GM19328 (cell line): ENCODE data around the gene HDAC1.

Experiments
- ATAC-seq: cut with Tn5 transposase; IDR thresholded peaks from one replicate; pipeline ENCODE4 v1.9.1; 2021; ENCODE audit warnings: mild to moderate bottlenecking, moderate library complexity; ENCODE audit not compliant: unreplicated experiment

HDAC1 gene

DNA sequence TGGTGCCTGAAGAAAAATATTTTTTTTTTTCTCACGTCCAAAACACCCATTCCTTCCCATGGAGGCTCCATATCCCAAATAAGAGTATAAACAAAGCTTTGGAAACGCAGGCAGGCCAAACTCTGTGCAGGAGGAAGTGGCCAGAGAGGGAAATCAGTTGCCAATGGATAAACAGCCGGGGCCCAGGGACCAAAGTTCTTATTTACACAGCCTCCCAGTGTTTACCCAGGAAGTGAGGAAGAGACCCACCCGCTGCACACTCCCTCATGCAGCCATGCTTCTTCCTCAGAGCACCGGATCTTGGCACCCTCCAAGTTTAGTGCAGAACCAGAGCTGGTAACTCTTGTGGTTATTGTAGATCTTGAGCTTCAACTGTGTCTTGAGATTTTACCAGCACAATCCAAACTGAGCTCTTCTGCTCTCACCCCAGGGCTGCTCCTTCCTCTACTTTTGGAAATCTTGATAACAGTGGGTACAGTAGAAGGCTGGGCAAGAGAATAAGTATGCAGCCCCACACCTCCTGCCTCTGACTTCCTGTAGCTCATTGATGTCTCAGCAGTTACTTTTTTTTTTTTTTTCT is 29.9 kb downstream of the HDAC1 start:
- ATAC-seq, result no peak

DNA sequence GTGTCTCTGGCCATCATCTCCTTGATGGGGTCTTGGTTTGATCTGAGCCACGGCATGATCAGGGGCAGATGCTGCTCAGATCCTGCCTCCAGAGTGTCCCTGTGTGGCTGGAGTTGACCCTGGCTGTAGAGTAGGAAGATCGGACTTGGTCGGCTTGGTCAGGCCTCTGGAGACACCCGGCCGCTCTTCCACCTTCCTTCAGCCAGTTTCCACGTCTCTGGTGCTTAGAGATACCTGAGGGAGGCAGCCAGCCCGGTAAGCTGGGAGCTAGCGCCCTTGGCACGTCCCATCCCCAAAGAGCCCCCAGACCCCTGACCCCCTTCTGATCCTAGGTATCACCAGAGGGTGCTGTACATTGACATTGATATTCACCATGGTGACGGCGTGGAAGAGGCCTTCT is 35.3 kb downstream of the HDAC1 start:
- no peak for ATAC-seq

DNA sequence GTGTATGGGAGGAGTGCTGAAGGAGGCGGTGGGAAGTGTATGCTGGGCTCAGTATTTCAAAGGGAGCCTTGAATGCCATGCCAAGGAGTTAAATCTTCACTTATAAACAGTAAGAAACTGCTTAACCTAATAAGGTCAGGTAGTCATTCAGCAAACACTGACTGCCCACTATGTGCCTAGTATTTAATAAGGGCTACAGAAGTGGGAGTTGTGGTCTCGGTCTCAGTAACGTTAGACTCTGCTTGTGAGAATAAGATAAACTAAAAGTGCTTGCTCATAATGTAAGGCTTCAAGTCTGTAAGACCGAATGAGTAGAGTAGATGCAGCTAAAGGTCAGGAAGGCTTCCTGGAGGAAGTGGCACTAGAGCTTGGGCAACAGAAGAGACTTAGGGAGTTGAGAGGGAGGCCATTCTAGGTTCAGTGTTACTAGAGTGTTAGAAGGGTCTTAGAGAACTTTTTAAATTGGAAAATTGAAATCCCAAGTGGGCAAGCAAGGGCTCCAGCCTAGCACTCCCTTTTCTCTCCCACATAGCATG is 38.1 kb downstream of the HDAC1 start:
- no peak for ATAC-seq

DNA sequence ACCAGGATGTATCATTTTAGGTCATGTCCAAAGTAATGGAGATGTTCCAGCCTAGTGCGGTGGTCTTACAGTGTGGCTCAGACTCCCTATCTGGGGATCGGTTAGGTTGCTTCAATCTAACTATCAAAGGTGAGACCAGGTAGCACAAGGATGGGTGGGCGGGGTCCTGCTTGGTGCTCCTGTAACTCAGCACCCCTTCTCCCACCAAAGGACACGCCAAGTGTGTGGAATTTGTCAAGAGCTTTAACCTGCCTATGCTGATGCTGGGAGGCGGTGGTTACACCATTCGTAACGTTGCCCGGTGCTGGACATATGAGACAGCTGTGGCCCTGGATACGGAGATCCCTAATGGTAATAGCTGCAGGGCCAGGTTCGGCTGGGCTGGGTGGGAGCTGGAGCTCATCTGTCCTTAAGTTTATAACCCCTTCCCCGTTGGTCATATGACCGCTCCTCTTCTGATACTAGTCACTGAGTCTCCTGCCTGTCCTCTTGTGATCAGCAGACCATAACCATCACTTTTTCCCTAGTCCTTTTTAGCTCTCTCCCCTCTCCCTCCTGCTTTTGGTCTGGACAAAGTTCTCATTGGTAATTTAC is 38.8 kb downstream of the HDAC1 start:
- ATAC-seq, result no peak

DNA sequence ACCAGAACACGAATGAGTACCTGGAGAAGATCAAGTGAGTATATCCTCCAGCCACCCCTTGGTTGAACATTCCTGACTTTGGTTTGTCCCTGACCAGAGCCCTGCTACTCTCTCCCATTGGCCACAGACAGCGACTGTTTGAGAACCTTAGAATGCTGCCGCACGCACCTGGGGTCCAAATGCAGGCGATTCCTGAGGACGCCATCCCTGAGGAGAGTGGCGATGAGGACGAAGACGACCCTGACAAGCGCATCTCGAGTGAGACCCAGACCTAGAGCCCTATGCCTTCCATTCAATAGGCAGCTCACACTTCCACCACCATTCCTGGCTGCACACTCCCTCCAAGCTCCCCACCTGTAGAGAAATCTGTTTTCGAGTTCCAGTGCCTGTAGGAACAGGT is 39.7 kb downstream of the HDAC1 start:
- ATAC-seq, result no peak

DNA sequence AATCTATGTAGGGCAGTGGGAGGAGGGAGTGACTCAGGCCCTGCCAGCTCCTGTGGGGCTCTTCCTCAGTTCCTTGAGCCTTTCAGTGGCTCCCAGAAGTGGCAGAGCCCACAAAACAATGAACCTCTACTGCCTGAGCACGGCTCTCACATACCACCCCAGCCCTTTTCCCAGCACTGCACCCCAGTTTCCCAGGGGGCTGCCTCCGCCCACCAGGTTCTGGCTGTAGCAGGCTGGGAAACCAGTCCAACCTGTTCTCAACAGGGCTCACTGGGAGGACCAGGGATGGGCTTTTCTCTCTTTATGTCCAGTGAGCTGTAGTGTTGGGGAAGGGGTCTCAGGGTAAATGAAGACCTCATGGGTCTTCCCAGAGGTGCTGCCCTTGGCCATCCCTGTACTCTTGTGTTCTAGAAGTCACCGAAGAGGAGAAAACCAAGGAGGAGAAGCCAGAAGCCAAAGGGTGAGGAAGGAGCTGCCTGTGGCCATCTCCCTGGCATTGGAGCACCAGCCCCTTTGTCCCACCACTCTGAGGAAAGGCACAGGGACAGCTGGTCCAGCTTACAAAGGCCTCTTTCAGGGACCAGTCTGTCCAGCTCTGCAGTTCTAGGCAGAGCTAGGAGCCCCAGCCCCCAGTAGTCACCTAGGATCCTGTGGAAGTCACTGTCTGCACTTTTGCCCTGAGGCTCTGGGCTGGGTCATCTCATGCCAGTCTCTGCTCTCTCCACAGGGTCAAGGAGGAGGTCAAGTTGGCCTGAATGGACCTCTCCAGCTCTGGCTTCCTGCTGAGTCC is 40.6 kb downstream of the HDAC1 start:
- ATAC-seq, result no peak

DNA sequence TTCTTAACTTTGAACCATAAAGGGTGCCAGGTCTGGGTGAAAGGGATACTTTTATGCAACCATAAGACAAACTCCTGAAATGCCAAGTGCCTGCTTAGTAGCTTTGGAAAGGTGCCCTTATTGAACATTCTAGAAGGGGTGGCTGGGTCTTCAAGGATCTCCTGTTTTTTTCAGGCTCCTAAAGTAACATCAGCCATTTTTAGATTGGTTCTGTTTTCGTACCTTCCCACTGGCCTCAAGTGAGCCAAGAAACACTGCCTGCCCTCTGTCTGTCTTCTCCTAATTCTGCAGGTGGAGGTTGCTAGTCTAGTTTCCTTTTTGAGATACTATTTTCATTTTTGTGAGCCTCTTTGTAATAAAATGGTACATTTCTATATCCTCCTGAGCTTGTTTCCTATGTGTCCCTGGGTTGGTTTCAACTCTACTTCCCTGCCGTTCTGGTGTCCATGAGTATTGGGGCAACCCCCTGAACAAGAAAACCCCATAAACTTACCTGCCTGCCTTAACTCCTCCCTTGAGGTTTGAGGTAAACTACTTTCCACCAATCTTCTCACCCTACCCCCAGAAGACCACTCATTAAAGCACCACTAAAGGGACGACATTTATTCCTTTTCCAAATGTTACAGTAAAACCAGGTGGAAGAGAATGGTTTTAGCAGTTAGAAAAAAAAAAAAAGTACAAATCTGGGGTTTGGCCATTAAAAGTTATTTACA is 41.5 kb downstream of the HDAC1 start:
- no peak for ATAC-seq

DNA sequence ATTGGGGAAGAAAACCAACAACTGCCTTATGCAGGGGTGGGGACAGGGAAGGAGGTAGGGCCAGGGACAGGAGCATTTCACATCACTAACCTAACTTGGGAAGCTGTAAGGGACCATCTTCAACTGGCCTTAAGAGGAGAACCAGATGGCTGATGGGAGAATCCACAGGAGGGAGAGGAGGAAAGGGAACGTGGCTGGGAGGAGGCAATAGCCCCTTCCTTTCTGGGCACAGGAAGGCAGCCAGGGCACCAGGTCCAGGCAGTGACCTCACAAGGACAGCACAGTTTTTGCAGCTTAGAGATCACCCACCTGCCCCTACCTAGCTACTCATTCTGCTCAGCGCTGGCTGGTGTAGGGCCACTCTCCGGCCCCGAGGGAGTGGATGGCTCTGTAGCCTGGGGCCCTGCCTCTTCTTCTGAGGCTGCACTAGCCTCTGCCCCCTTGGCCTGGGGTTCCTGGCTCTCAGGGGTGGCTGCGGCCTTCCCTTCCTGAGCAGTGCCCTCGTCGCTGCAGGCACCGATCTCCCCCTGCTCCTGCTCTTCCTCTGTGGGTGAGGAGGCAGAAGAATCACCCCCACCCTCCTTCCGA is 42.5 kb downstream of the HDAC1 start:
- ATAC-seq, result no peak

DNA sequence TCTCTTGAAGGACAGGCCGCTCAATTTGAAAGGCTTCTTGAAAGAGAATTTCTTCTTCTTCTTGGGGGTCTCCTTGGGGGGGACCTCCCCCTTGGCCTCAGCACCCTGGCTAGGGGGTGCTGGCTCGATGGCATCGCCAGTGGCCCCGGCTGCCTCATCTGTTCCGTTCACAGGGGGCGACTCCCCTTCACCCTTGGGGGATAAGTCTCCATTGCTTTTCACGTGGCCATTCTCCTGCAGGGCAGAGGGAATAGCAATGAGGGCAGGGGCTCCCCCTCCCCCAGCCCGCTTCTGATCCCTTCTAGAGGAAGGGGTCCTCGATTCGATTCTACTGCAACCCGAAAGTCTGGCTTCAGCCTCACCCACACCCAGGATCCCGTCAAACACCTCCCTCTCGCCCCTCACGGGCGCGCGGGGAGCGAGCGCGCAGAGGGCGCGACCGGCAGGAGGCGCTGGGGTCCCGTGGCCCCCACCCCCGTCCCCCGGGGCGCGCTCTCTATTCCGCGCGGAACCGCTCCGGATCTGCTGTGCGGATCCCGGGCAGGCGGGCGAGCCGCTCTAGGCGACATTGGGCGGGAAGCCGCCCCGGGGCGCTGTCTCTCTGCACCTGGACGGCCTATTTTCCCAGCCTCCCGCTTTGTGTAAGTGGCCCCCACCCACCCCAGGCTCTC is 43.1 kb downstream of the HDAC1 start:
- ATAC-seq, result no peak

DNA sequence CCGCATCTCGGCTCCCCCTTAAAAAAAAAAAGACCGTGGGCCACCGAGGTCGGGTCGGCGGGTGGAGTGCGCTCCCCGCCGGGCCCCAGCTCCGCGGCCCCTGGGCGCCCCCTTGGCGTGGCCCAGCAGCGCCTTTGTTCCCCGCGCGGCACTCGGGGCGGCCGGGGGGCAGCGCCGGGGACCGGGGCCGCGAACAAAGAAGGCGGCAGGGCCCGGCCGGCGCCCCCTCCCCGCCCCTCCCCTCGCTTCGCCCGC is 43.6 kb downstream of the HDAC1 start:
- no peak for ATAC-seq

DNA sequence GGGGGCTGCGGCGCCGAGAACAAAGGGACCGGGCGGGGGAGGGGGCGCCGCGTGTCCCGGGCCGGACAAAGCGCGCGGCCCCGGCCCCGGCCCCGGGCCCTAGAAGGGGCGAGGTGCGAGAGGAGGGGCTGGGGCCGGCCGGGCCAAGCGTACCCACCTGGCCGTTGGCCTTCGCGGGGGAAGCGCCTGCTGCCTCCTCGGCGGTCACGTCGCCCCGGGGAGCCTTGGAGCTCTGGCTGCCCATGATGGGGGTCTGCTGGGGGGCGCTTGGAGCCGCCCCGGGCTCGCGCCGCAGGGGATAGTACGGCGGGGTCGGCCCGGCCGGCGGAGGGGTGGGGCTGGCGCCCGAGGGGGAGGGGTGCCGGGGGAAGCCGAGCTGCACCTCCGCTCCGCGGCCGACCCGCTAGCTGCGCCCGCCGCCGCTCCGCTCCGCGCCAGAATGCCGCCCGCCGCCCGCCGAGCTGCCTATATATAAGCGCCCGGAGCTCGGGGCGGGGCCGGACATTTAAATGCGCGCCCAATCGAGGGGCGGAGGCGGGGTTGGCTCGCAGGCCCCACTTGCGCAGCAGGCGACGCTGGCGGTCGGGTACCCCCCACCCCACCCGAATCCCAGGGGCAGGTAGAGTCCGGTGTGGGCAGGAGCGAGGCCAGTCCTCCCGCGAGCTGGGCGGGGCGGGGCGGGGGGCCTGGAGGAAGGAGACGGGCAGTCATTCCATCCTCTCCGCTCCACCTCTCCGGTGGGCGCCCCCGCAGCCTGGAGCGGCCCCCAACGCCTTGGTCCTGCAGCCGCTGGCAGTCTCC is 44.1 kb downstream of the HDAC1 start, which contains the start of gene MARCKSL1:
MARCKSL1 (minus strand) TSS at position 444 of the 801 bp plus-strand sequence; CDS start at position 244, 200 bp downstream.
- ATAC-seq, result peak; percentile 51

DNA sequence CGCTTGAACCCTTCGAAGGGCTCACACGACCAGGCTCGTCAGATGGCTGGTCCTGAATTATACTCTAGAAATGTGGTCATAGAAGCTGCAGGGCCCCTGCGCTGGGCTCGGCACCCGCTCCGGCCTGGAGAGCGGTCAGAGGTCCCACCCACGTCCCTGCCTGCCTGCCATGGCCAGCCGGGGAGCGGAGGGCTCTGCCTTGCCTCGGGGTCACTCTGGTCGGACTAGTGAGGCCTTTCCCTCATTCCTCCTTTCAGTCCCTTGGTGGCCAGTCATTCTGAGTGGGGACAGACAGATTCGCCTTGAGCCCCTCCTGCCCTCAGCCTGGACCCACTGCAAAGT is 44.7 kb downstream of the HDAC1 start:
- no peak for ATAC-seq

DNA sequence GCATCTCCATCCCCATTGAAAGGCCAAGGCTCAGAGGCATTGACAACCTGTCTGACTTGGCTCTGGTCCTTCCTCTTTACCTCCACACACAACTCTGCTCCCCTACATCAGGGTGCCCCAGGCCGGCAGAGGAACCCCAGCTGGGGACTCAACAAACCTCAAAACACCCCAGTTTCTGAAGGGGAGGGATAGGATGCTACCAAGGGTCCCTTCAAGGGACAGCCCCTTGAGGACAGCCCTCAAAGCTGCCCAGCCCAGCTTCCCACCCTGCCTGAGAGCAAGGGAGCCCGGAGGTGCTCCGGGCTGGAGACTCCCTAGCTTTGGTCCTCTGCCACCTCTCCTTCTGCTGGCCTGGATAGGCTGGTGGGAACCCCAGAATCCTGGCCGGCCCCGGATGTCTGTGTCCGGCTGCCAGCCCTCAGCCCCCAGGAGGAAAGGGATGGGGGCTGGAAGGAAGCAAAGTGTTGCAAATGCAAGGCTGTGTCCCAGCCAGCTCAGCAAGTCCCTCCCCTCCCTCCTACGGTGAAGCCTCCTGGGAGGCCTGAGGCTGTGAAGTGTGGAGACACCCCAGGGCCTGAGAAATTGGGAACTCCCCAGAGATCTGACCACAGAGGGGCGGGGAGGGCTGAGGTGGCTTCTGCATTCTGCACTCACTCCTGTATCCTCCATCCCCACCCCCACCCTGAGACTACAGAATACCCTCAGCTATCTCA is 45.2 kb downstream of the HDAC1 start:
- ATAC-seq, result no peak

DNA sequence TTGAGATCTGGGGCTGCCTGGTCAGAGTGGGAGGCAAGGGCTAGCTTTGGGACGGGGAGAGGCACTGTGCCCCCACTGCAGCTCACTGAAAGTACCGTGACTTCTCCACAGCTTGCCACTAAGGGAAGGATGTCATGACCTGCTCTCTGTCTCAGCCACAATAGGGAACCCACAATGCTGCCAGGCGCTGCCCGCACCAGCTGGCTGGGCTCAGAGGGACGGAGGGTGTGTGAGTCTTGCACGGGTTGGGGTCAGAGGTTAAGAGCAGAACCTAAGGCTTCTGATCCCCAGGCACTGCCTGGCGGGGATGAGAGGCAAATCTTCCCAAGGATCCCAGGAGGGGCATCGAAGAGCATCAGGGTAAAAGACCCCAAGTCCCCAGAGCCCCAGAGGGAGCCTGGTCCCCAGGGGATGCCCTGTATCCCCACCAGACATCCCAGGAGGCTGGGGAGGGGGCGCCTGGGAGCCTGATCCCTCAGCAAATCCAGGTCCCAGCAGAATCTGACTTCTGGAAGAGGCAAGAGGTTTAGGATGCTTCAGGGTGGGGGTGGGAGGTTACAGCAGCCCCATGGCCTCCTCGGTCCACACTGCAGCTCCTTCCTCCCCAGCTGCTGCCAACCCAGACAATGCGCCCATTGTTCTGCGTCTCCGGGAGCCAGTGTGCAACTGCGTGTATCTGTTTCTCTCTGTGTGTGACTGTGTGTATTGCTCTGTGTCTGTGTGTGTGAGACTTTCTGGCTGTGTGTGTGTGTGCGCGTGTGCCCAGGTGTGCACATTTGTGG is 46.2 kb downstream of the HDAC1 start:
- ATAC-seq, result no peak

DNA sequence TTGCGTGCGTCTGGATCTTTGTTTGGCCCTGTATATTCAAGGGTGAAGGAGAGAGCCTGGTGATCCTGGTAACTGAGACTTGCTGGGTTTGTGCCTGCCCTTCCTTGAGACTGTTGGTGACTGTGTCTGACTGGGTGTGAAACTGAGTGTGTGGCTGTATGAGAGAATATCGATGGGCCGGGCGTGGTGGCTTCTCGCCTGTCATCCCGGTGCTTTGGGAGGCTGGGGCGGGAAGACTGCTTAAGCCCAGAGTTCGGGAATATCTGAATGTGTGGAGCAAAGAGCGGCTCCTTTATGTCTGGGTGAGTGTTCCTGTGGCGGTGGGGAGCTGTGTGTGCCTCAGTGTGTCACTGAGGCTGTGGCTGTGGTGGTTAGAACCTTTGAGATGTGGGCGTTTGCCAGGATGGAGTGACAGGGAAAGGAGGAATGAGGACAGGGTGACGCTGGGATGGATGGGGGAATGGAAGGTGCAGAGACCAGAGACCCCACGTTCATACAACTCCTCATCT is 46.8 kb downstream of the HDAC1 start:
- no peak for ATAC-seq

DNA sequence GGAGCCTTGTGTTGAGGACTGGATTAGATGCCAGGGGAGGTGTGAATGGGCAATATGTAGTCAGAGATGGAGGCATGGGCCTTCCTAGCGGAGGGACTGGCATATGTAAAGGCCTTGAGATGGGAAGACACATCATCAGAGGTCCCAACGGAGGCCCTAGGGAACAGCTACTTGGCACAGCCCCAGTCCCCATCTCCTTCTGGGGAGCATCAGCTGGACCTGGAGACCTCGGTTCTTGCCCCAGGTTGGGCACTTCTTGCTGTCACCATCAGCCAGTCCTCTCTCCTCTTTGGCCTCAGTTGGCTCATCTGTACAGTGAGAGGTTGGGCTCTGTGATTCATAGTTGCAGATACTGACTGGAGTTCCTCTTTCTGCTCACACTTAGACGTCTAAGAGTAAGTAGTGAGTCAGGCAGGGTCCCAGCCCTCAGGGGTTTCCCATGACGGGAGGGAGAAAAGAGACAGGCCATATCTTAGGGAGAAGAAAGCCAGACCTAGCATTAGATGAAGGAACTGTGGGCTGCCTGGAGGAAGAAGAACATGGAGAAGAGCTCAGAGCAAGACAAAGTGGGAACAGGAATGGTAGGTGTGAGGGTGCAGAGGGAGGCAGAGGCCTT is 47.6 kb downstream of the HDAC1 start:
- no peak for ATAC-seq

DNA sequence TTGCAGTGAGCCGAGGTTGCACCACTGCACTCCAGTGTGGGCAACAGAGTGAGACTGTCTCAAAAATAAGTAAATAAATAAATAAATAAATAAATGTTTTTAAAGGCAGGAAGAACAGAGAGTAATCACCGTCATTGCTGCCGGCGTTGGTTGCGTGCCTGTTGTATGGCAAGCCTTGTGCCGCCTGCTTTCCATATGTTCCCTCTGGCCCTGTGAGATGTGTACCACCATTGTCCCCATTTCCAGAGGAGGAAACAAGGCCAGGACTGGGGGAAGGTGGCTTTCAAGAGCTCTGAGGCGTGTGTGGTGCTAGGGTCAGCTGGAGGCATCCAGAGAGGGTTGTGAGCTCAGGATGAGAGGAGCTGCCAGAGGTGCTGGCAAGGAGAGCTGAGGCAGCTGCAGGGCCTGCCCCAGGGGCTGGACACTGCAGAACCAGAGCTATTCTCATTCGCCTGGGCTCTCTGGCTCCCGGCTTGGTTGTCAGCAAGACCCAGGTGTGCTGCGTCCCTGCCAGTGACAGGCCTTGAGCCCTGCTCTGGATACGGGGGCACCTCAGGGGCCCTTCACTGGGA is 49.4 kb downstream of the HDAC1 start:
- ATAC-seq, result no peak

DNA sequence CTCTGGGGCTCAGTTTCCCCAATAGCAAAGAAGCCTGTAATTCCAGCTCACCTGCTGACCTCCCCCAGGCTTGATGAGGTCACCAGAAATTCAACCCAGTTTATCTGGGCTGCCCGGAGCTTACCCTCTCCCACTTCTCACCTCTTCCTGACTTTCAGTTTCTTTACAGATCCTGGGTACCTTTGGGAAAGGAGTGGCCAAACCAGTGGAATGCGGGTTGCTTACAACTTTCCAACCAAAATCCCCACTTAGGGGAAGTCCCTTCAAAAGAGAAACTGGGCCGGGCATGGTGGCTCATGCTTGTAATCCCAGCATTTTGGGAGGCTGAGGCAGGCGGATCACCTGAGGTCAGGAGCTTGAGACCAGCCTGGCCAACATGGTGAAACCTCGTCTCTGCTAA is 50.1 kb downstream of the HDAC1 start:
- no peak for ATAC-seq
